Stimulated activated CD4-positive, alpha-beta T cell treated with anti-CD3 and anti-CD28 coated beads, Interleukin-12 subunit alpha, Interleukin-12 subunit beta, amount 100 ng/mL, for 24 hours (primary cell): ENCODE results near the gene POLD4.
"Not testable (repeated sequence)": the region's sequence is repeated elsewhere in the genome, so short reads cannot be mapped to it uniquely, and the experiment has no call there.

Experiments used
- DNase-seq, 2 experiments: peaks; one replicate each; pipeline ENCODE4 v3.0.0-alpha.2; 2020; ENCODE audit warnings: low read depth in 2 of 2

POLD4 gene

DNA sequence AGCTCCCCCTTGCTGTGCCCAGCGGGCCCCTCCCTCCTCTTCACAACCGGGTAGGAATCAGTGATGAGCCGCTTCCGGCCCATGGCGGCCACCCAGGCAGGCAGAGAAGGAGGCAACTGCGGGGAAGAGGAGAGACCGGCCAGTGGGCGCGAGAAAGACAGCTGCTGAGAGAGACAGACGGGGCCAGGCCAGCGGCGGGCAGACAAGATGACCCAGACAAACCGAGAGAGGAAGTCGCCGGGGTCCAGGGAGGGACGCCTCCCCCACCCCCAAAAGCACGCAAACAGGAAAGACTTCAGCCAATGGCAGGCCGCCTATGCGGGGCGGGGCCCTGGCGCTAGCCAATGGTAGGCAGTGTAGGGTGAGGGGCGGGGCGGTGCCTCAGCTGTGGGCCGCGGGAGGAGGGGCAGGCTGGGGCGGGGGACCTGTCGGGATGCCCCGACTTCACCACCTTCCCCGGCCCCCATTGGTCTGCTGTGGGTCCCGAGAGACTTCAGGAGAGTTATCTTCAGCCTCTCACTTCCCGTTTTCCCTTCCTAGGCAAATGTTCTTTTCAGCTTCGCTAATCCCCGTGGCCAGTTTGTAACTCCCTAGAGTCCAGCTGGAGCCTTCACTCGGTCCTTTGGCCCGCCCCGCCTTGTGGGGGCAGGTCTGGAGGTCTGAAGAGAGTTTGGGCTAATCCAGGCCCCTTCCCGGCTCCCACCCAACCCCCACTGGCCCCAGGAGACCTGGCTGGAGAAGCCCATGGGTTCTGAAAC is at the start of gene POLD4:
Gene POLD4 (minus strand): TSS at position 230 of the 758 bp plus-strand sequence. CDS start 147 bp downstream, at position 83.
- DNase-seq = peak; percentile 87 to 97

DNA sequence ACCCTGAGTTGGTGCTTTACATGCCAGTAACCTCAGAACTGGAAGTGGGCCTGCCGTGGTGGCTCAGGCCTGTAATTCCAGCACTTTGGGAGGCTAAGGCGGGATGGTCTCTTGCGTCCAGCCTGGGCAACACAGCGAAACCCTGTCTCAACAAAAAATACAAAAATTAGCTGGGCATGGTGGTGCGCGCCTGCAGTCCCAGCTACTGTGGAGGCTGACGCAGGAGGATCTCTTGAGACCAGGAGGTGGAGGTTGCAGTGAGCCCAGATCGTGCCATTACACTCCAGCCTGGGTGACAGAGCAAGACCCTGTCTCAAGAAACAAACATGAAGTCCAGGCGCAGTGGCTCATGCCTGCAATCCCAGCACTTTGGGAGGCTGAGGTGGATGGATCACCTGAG is 49.7 kb upstream of the POLD4 start:
- not testable (repeated sequence) for DNase-seq

DNA sequence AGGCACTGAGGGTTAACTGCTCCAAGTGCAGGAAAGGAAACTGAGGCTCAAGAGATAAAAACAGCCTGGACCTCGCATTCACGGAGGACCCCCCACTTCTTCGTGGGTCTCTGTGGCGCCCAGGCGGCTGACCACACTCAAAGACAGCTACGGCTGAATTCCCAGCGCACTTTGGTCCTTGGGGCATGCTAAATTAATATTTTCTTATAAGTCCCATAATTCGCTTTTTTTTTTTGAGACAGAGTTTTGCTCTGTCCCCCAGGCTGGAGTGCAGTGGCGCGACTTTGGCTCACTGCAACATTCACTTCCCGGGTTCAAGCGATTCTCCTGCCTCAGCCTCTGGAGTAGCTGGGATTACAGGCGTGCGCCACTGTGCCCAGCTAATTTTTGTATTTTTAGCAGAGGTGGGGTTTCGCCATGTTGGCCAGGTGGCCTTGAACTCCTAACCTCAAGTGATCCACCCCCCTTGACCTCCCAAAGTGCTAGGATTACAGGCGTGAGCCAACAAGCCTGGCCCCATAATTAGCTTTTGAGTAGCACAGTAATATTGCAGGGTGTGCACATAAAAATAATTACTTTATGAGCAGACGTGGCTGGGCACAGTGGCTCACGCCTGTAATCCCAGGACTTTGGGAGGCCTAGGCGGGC is 49.0 kb upstream of the POLD4 start:
- DNase-seq = not testable (repeated sequence)

DNA sequence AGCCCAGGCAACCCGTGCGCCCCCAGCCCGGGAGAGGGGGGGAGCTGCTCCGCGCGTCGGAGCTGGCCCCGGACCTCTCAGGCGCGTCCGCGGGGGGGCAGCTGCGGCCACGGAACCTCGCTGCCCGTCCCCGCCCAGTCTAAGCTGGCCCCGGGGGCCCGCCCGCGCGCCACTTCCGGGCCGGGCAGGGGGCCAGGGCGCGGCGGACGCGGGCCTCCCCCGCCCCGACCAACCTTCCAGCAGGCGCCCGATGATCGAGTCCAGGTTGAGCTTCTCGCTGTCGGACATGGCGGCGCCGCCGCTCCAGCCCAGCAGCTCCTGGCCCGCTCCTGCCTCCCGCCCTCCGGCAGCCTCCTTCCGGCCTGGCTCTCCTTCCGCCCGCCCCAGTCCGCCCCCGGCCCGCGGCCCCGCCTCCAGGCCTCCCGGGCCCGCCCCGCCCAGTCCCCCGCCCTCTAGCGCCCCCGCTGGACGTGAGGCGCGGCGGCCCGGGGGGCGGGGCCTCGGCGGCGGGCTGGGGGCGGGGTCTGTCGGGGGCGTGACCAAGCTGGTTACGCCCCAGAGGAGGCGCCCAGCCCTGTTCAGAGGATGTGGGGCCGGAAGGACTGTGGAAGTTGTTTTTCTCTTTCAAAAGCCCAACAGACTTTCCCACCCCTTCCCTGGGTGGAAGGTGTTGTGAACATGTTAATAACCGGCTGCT is 48.3 kb upstream of the POLD4 start, which contains the start of gene PPP1CA:
Gene PPP1CA (minus strand): TSS at position 364 of the 697 bp plus-strand sequence. CDS start 76 bp downstream, at position 288.
- DNase-seq = peak; percentile 86

DNA sequence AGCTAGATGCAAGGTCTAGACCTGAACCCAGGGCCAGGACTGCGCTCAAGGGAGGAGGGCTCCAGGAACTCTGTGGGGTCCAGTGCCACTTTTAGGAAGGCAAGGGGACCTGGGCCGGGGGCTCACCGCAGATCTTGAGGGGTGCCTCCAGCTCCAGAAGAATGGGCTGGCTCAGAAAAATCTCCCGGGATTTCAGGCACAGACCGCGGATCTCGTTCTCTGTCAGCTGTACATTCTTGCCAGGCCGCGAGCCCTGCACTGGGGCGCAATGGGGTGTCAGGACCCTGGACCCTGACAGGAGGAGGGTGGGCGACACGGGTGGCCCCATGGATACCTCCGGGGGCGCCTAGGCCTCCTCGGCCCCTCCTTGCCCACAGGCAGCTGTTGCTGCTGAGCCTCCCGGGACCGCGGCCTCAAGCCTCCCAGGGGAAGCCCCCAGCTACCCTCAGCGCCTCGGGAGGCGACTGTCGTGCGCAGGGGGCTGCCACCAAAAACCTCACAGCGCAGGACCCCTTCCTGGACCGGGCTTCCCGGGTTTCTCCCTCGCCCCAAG is 47.7 kb upstream of the POLD4 start:
- no peak for DNase-seq

DNA sequence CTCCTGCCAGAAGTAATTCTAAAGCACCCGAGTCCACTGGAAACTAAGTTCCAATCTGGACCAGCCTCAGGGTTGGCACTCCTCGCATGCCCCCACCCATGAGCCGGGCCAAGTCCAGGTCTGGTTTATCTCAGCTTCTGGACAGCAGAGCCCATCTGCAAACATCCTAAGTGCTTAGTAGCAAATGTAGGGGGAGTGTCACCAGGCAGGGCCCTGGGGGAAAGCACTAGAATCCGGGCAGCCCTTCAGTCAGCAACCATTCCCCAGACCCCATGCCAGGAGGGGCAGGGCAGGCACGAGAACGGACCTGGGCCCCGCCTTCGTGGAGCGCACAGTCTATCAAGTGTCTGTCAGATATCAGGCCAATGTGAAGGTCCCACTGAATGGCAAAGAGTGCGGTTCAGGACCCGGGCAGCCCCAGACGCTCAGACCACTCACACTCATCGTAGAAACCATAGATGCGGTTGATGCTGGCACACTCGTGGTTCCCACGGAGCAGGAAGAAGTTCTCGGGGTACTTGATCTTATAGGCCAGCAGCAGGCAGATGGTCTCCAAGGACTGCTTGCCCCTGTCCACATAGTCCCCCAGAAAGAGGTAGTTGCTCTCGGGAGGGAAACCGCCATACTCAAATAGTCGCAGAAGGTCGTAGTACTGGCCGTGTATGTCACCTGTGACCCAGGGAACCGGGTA is 47.0 kb upstream of the POLD4 start:
- DNase-seq = no peak

DNA sequence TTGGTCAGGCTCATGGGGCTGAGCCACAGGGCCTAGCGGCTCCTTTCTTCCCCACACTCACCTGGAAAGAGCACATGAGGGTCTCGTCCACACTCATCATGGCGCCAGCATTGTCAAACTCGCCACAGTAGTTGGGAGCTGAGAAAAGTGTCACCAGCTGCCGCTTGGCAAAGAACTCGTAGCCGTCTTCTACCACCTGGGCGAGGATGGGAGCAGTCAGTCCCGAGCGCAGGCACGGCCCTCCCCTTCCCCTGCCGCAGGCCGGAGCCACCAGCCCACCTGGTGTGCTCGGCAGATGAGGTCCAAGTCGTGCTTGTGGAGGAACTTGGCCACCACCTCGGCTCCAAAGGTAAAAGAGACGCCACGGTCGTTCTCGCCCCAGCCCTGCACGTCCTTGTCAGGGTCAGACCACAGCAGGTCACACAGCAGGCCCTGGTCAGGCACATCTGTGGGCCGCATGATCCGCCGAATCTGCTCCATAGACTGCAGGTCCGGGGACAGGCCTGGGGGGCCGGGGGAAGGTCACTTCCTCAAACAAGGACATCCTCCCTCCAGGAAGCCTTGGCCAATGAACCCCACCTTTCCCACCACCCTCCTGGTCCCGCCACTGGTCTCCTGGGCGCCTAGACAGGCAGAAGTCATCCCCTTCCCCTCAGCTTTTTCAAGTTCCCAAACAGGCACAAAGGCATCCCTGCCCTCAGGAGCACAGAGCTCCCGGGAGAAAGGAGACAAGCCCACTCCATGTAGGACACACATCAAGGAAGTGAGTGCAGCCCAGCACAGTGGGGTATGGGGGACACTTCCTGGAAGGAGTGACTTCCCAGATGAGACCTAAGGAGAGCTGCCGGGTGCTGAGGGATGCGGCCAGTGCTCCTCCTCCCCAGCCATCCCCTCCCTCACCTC is 45.6 kb upstream of the POLD4 start:
- no peak for DNase-seq

DNA sequence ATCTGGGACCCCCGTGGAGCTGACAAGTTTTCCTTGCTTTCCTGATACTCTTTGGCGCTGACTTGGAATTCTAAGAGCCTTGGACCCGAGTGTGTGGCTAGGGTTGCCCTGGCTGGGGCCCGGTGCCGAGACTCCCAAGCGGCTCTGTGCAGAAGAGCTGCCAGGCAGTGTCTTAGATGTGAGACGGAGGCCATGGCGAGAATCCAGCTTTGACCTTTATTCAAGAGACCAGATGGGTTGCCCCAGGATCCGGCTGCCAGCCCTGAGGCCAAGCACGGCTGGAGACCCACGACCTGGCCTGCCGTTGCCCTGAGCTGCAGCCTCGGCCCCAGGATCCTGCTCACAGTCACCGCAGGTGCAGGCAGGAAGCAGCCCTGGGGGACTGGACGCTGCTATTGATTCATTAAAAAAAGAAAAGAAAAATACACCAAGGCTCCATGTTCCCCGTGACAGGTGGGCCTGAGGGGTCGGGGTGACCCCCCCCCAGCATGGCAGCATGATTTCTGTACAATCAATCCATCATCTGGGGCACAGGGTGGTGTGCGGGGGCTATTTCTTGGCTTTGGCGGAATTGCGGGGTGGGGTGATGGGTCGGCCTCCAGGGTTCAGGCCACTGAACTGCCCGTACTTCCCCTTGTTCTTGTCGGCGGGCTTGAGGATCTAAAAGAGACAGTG is 44.8 kb upstream of the POLD4 start:
- DNase-seq = no peak

DNA sequence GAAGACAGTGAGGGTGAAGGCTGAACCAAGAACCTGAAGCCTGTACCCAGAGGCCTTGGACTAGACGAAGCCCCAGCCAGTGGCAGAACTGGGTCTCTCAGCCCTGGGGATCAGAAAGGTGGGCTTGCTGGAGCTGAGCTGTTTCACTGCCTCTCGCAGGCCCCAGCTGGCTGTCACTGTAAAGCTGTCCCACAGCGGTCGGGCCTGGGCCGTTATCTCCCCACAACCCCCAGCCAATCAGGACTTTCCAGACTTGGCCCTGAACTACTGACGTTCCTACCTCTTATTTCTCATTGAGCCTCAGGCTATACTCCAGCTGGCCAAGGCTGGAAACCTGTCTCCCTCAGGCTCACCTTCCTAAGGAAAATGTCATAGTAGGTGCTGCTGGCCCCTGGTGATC is 44.2 kb upstream of the POLD4 start:
- no peak for DNase-seq

DNA sequence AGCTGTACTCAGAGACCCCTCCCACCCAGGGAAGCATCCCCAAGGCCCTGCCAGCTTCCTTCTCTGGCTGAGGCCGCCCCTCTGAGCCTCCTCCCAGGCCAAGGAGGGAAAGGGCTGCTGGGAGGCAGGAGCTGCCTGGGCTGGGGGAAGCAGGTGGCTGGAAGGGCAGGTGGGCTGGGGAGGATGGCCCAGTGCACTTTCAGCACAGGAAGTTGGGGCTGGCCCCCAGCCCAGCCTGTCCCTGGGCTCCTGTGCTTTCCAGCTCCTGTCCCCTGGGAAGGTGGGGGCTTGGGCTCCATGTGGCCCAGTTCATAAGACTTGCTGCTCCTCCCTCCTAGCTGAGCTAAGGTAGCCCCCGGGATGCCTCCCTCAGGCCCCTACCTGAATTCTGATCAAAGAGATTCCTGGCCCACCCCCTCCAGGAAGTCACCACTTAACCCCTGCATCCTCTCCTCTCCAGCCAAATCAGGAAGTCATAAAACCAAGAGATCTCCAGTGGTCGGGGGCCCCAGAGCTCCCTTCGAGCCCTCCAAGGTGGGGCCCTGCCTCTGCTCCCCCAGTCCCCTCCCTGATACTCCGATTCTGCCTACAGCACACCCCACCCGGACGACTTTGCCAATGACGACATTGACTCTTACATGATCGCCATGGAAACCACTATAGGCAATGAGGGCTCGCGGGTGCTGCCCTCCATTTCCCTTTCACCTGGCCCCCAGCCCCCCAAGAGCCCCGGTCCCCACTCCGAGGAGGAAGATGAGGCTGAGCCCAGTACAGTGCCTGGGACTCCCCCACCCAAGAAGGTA is 43.4 kb upstream of the POLD4 start:
- no peak for DNase-seq

DNA sequence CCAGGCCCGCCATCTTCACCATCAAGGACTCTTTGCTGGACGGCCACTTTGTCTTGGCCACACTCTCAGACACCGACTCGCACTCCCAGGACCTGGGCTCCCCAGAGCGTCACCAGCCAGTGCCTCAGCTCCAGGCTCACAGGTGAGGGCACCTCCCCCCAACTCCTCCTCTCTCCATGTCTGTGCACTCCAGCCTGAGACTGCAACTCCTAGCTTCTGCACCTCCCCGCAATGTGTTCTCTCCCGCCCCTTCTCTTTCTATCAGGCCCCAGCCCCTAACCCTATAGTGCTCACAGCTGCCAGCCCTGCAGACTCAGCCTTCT is 42.9 kb upstream of the POLD4 start:
- no peak for DNase-seq

DNA sequence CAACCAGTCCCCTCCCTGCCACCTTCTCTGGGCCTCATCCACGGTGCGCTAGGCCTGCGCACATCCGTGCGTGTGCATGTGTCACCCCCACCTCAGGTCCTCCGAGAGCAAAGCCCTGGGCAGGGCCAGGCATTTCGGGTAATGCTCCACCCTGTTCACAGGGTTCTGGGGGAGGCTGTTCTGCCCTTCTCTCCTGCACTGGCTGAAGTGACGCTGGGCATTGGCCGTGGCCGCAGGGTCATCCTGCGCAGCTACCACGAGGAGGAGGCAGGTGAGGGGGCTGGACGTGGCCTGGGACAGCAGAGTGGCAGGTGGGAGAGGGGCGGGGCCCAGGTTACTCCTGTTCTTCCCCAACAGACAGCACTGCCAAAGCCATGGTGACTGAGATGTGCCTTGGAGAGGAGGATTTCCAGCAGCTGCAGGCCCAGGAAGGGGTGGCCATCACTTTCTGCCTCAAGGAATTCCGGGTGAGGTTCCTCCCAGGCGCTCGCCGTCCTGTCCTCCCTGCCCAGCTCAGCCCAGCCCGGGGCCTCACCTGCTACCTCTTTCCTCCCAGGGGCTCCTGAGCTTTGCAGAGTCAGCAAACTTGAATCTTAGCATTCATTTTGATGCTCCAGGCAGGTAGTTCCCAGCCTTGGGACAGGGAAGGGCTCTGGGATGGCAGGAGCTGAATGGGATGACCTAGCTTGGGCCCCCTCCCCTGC is 42.4 kb upstream of the POLD4 start:
- no peak for DNase-seq

DNA sequence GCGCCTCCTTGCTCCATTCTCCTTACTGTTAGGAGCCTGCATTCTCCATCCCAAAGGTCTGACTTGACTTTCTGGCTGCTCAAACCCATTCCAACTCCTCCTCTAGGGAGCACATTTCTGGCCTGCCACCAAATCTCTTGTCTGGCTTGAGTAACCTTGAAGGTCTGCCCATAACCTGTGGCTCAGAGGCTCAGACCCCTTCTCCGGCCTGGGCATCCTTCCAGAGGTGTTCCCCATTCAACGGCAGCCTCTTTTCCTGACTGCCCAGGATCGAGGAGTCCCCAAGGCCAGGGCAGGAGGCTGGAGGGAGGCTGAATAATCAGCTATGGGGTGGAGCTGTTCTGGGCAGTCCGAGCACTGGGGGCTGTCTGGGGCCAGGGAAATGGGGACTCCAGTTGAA is 40.6 kb upstream of the POLD4 start:
- DNase-seq = no peak

DNA sequence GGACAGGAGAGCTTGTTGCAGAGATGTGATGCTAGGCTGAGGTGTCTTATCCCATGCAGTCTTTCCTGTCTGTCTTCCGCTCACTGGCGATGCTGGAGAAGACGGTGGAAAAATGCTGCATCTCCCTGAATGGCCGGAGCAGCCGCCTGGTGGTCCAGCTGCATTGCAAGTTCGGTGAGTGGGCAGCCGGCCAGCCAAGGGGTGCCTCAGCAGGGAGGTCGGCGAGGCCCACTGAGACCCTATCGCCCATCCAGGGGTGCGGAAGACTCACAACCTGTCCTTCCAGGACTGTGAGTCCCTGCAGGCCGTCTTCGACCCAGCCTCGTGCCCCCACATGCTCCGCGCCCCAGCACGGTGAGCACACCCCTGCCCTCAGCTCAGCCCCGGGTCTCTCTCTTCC is 40.1 kb upstream of the POLD4 start:
- DNase-seq = no peak

DNA sequence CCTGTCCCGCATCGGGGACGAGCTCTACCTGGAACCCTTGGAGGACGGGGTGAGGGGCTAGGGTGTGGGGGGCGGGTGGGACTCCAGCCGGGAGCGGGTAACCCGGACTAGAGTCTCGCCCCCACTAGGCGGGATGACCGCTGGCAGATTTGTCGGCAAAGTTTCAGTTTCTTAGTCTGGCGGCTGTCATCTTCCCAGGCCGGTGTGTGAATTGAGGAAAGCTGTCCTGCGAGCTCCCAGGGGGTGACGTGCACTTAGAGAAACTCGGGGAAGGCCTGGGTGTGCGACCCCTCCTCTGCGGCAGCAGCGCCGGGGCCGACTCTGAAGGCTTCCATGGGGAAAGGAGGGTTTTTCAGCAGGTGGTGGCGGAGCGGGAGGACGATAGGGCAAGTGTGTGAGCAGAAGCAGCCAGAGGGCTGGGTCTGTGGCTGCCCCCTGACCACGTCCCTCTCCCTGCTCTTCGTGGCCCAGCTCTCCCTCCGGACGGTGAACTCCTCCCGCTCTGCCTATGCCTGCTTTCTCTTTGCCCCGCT is 38.9 kb upstream of the POLD4 start:
- no peak for DNase-seq

DNA sequence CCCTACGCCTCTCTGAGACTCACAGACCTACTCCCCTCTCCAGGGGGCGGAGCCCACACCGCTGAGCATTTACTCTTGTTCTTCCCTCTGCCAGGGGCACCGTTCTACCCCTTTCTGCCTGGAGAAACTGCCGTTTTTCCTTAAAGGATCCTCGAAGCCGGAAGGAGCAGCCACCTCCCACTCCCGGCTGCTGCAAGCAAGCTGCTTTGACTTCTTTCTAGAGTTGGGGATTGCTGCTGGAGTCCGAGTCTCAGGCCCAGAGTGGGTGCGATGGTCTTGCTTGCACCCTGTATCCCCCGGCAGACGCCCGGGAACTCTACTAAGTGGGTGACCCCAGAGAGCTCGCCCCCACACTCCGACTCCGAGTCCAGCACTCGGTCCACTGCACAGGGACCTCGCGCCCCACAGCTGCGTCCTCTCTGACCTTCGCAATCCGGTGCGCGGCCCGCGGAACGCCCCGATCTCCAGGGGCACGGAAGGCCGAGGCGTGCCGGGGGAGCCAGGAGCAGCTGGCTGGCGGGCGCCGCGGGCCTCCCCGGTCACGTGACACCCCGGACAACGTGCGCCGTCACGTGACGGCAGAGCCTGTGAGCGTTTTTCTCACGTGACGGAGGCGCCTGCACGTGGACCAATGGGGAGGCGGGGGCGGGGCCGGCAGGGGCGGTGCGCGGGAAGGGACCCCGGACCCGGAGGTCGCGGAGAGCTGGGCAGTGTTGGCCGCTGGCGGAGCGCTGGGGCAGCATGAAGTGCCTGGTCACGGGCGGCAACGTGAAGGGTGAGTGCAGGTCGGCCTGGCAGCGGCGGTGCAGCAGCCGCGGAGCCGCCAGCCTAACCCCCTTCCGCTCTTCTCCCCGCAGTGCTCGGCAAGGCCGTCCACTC is 38.2 kb upstream of the POLD4 start, which contains the start of gene RAD9A:
Gene RAD9A (plus strand): TSS at position 683 of the 879 bp plus-strand sequence. CDS start 59 bp downstream, at position 742.
- peak; percentile 87 to 92 for DNase-seq

DNA sequence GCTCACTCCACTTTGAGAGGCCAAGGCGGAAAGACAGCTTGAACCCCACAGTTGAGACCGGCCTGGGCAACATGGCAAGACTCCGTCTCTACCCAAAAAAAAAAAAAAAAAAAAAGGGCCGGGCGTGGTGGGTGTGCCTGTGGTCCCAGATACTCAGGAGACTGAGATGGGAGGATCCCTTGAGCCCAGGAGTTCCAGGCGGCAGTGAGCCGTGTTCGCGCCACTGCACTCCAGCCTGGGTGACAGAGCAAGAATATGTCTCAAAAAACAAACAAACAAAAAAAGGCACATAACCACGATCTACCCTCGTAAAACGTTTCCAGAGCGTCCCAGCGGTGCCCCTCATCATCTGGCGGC is 37.6 kb upstream of the POLD4 start:
- DNase-seq = no peak
